Measurements from ENCODE around the gene COQ10B. TPM values are rescaled to one million over a fixed set of nuclear protein-coding genes. Genes with fewer than 3 reads are reported as not detected.
"Not testable (repeated sequence)": the region's sequence is repeated elsewhere in the genome, so short reads cannot be mapped to it uniquely, and the experiment has no call there.

Gene COQ10B
- total RNA-seq, 2 experiments from 2014 or later = 22.2 to 24.4 TPM

DNA sequence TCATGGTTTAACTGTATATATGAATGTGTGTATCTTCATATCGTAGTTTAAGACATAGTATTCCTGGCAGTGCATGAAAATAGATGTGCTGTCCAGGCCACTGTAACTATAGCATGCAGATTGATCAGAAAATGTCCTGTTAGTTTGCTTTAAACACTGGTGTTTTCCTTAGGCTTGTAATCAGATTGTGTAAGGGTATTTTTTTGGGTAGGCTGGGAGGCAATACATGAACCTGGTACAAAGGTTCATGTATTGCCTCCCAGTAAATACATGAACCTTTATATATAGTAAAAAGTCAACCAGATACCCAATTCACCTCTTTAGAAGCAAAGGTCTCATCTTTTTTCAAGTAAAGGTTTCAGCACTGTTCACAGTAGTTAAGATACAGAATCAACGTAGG, 1.6 kb downstream of the COQ10B start:
- Mint-ChIP-seq H3K4me1 (peaks cover 47% of the 10 kb centered on the region), H3K27me3 (no peaks in the 10 kb centered on the region), H3K4me3 (peak overlapping the region; percentile 96), H3K36me3 (ENCODE audit: low read depth) (peaks cover 16% of the 10 kb centered on the region), H3K9me3 (no peaks in the 10 kb centered on the region), H3K27ac (peak overlapping the region; percentile 99)
- POLR2A ChIA-PET = interaction anchor here (4.9 to 7.2 kb wide), 2 partner anchors 20 to 45 kb away, joined by 24 to 176 read pairs; partner anchors contain the start of genes HSPD1, HSPE1 and SF3B1
- CTCF ChIA-PET = no interaction called here
- no peak for DNase-seq

- no peak for DNase-seq
- POLR2A ChIA-PET = interaction anchor here (0.9 to 7.2 kb wide), 3 partner anchors 21 to 656 kb away, joined by 3 to 176 read pairs (median 24); partner anchors contain the start of genes GTF3C3, HSPD1, HSPE1 and SF3B1
- Mint-ChIP-seq H3K4me3 (no peak overlapping the region), H3K4me1 (peaks cover 47% of the 10 kb centered on the region), H3K27me3 (no peaks in the 10 kb centered on the region), H3K27ac (no peak overlapping the region), H3K36me3 (ENCODE audit: low read depth) (peaks cover 18% of the 10 kb centered on the region), H3K9me3 (no peaks in the 10 kb centered on the region)
- CTCF ChIA-PET = no interaction called here
Observed at GRCh38 chr2:197455428-197455827, 2.1 kb downstream of the COQ10B start.

GRCh38 chr2:197460649-197461048, 7.3 kb downstream of the COQ10B start:
- CTCF ChIA-PET = no interaction called here

GRCh38 chr2:197461057-197461456, 7.7 kb downstream of the COQ10B start:
- POLR2A ChIA-PET = no interaction called here
- Mint-ChIP-seq H3K27me3 (no peaks in the 10 kb centered on the region), H3K4me3 (no peak overlapping the region), H3K4me1 (peaks cover 19% of the 10 kb centered on the region), H3K27ac (no peak overlapping the region), H3K9me3 (no peaks in the 10 kb centered on the region), H3K36me3 (ENCODE audit: low read depth) (peaks cover 40% of the 10 kb centered on the region)
- no peak for DNase-seq
- CTCF ChIA-PET = no interaction called here

More at GRCh38 chr2:197460649-197461048, 7.3 kb downstream of the COQ10B start:
- no peak for DNase-seq
- Mint-ChIP-seq H3K27ac (no peak overlapping the region), H3K4me1 (peaks cover 22% of the 10 kb centered on the region), H3K4me3 (no peak overlapping the region), H3K27me3 (no peaks in the 10 kb centered on the region), H3K9me3 (no peaks in the 10 kb centered on the region), H3K36me3 (ENCODE audit: low read depth) (peaks cover 40% of the 10 kb centered on the region)
- POLR2A ChIA-PET = no interaction called here

GRCh38 chr2:197464175-197464574, 10.8 kb downstream of the COQ10B start:
- H3K36me3 Mint-ChIP-seq (ENCODE audit: low read depth) = peaks cover 47% of the 10 kb centered on the region
- H3K27ac Mint-ChIP-seq = no peak overlapping the region
- no peak overlapping the region for H3K4me3 Mint-ChIP-seq
- DNase-seq = no peak
- no peaks in the 10 kb centered on the region for H3K27me3 Mint-ChIP-seq
- H3K4me1 Mint-ChIP-seq = peaks cover 10% of the 10 kb centered on the region
- CTCF ChIA-PET = interaction anchor here (1.0 to 1.1 kb wide), 2 partner anchors 11 to 38 kb away, joined by 3 read pairs; partner anchors contain the start of gene COQ10B
- H3K9me3 Mint-ChIP-seq = no peaks in the 10 kb centered on the region
- POLR2A ChIA-PET = interaction anchor here (1.2 to 2.1 kb wide), 3 partner anchors 11 to 36 kb away, joined by 3 to 7 read pairs (median 4); partner anchors contain the start of genes COQ10B, HSPD1 and HSPE1

DNA sequence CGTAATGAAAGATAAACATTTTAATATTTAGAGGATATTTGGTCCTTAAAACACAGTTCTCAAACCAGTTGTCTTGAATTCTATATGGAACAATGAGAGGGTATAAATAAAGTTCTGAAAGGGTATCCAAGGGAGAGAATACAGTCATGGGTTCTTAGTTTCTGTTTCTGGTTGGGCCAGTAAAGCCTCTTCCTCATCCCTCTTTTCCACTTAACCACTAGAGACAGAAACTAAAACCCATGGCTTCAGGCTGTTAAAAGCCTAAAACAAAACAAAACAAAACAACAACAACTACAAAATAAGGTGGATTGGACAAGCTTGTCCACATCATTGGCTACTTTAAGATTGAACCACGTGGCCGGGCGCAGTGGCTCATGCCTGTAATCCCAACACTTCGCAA, 18.8 kb downstream of the COQ10B start:
- Mint-ChIP-seq H3K9me3 (no peaks in the 10 kb centered on the region), H3K27me3 (no peaks in the 10 kb centered on the region), H3K4me1 (peaks cover 5% of the 10 kb centered on the region), H3K4me3 (no peak overlapping the region), H3K27ac (no peak overlapping the region), H3K36me3 (ENCODE audit: low read depth) (peaks cover 47% of the 10 kb centered on the region)
- ChIA-PET POLR2A (no interaction called here), CTCF (interaction anchor here (1.5 kb wide), 1 partner anchor 66 kb away, joined by 4 read pairs; no protein-coding TSS in a partner anchor)
- no peak for DNase-seq

- DNase-seq = no peak
- Mint-ChIP-seq H3K9me3 (no peaks in the 10 kb centered on the region), H3K27ac (no peak overlapping the region), H3K4me3 (no peak overlapping the region), H3K27me3 (no peaks in the 10 kb centered on the region), H3K36me3 (ENCODE audit: low read depth) (peaks cover 60% of the 10 kb centered on the region), H3K4me1 (peaks cover 14% of the 10 kb centered on the region)
- ChIA-PET CTCF (no interaction called here), POLR2A (interaction anchor here (1.0 to 2.2 kb wide), 2 partner anchors 12 to 43 kb away, joined by 3 to 11 read pairs; partner anchors contain the start of gene SF3B1)
Observed at GRCh38 chr2:197477797-197478196, 24.4 kb downstream of the COQ10B start.

DNA sequence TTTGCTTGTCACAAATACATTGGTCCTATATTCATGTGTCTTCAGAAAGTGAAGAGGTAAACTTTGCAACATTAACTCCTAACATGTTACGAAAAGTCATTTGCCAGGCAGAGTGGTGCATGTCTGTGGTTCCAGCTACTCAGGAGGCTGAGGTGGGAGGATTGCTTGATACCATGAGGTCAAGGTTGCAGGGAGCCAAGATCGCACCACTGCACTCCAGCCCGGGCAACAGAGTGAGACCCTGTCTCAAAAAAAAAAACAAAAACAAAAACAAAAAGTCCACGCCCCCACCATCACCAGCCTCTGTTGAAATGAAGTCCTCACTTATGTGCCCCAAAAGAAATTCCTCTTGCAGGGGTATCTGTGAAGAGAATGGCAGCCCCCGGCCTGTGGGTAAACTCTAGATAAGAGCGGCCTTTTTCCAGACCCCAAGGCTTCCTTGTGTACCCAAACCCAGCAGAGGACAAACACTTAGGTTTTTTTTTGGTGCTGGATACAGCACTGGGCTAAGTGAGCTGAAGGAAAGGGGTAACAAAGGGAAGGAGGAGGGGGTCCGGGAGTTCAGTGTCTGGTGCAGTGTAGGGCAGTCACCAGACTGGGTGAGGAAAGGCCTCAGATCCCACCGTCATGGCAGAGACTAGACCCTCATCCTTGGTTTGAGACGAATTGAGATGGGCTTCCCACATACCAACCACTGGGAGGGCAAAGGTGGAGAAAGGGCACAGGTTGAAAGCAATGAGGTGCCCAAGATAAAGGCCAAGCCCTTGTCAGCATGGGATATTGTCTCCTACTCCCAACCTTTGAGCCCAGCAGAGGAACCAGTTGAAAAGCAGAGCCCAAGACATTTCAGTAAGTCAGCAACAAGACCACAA, 27.0 kb downstream of the COQ10B start:
- Mint-ChIP-seq H3K27me3 (no peaks in the 10 kb centered on the region), H3K27ac (no peak overlapping the region), H3K4me3 (no peak overlapping the region), H3K4me1 (peaks cover 14% of the 10 kb centered on the region), H3K36me3 (ENCODE audit: low read depth) (peaks cover 63% of the 10 kb centered on the region), H3K9me3 (peaks cover 9% of the 10 kb centered on the region)
- no peak for DNase-seq
- POLR2A ChIA-PET = interaction anchor here (1.0 to 1.1 kb wide), 2 partner anchors 12 to 19 kb away, joined by 4 read pairs; partner anchors contain the start of gene HSPD1
- CTCF ChIA-PET = no interaction called here

DNA sequence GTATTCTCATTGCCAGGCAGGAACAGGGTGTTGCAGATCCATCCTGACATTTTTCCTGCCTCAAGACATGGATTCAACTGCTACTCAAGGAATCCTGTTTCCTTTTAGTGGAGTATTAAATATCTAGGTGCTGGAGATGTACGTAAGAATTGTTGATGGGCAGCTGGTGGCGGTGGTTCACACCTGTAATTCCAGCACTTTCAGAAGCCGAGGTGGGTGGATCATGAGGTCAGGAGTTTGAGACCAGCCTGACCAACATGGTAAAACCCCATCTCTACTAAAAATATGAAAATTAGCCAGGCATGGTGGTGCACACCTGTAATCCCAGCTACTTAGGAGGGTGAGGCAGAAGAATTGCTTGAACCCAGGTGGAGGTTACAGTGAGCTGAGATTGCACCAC, 30.9 kb downstream of the COQ10B start:
- Mint-ChIP-seq H3K36me3 (ENCODE audit: low read depth) (peaks cover 83% of the 10 kb centered on the region), H3K9me3 (peaks cover 13% of the 10 kb centered on the region)
- ChIA-PET POLR2A (interaction anchor here (1.1 to 1.9 kb wide), 2 partner anchors 9 to 14 kb away, joined by 3 to 8 read pairs; partner anchors contain the start of gene HSPD1), CTCF (interaction anchor here (0.6 to 0.7 kb wide), 2 partner anchors 63 to 317 kb away, joined by 3 to 4 read pairs; no protein-coding TSS in a partner anchor)
- H3K27me3 Mint-ChIP-seq, H3K27ac Mint-ChIP-seq, H3K4me1 Mint-ChIP-seq, H3K4me3 Mint-ChIP-seq, DNase-seq: not testable (repeated sequence)

DNA sequence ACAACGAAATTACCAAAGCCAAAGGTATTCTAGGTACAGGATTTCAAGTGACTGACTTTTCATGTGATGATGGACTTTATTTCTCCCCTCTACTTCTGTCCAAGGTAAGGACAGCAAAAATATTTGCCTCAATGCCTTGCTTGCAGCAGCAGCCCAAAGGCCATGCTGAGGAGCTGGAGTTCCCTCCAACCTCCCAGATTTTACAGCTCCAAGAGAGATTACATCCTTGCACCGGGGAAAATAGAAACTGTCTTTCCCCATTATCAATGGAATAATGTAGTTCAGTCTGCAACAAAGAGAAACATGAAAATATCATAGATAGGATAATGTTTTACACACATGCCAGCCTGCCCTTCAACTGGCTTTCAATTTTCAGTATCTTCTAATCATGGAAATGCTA, 32.8 kb downstream of the COQ10B start:
- Mint-ChIP-seq H3K9me3 (peaks cover 13% of the 10 kb centered on the region), H3K36me3 (ENCODE audit: low read depth) (peaks cover 90% of the 10 kb centered on the region), H3K27ac (no peak overlapping the region), H3K4me3 (no peak overlapping the region), H3K27me3 (no peaks in the 10 kb centered on the region), H3K4me1 (peaks cover 7% of the 10 kb centered on the region)
- ChIA-PET CTCF (no interaction called here), POLR2A (no interaction called here)
- DNase-seq = no peak

DNA sequence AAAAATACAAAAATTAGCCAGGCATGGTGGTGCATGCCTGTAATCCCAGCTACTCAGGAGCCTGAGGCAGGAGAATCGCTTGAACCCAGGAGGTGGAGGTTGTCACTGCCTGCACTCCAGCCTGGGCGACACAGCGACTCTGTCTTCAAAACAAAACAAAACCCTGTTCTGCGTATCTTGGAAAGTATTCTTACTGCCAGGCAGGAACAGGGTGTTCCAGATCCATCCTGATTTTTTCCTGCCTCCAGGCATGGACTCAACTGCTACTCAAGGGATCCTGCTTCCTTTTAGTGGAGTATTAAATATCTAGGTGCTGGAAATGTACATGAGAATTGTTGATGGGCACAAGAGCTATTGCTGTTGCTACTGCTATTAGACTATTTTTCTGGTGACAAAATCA, 34.0 kb downstream of the COQ10B start:
- H3K27me3 Mint-ChIP-seq = no peaks in the 10 kb centered on the region
- H3K4me3 Mint-ChIP-seq = no peak overlapping the region
- H3K36me3 Mint-ChIP-seq (ENCODE audit: low read depth) = peaks cover 88% of the 10 kb centered on the region
- ChIA-PET CTCF (no interaction called here), POLR2A (interaction anchor here (1.6 to 2.0 kb wide), 2 partner anchors 11 to 14 kb away, joined by 3 to 8 read pairs; no protein-coding TSS in a partner anchor)
- peaks cover 13% of the 10 kb centered on the region for H3K9me3 Mint-ChIP-seq
- H3K4me1 Mint-ChIP-seq = peaks cover 7% of the 10 kb centered on the region
- DNase-seq = no peak
- no peak overlapping the region for H3K27ac Mint-ChIP-seq

- Mint-ChIP-seq H3K9me3 (no peaks in the 10 kb centered on the region), H3K27ac (peak overlapping the region; percentile 97)
- POLR2A ChIA-PET = interaction anchor here (0.7 to 9.0 kb wide), 4 partner anchors 19 to 63 kb away, joined by 4 to 275 read pairs (median 60); partner anchors contain the start of genes COQ10B, MOB4 and SF3B1
Observed at GRCh38 chr2:197495433-197496134, 42.2 kb downstream of the COQ10B start.

More at GRCh38 chr2:197495433-197496134, 42.2 kb downstream of the COQ10B start:
- Mint-ChIP-seq H3K4me3 (peak overlapping the region; percentile 17), H3K36me3 (ENCODE audit: low read depth) (peaks cover 64% of the 10 kb centered on the region), H3K4me1 (peaks cover 47% of the 10 kb centered on the region), H3K27me3 (no peaks in the 10 kb centered on the region)
- no peak for DNase-seq
- CTCF ChIA-PET = interaction anchor here (0.6 kb wide), 1 partner anchor 17 kb away, joined by 4 read pairs; no protein-coding TSS in a partner anchor
